H9 (cell line): ENCODE results near the gene ACOT13. TPM values are rescaled to one million over a fixed set of nuclear protein-coding genes. Genes with fewer than 3 reads are reported as not detected.

Source experiments
- DNase-seq: peaks from one replicate; pipeline ENCODE4 v3.0.0-alpha.2; 2017
- H2AFZ ChIP-seq: one replicate; pipeline ENCODE4 v1.6.1; 2013; ENCODE audit warnings: mild to moderate bottlenecking, low read length, control low read depth, moderate library complexity
- H2AK5ac ChIP-seq: 2 replicates; pipeline ENCODE4 v1.6.1; 2013; ENCODE audit warnings: low read length, control low read depth, mixed read lengths; ENCODE audit not compliant: insufficient read length
- H2BK120ac ChIP-seq: one replicate; pipeline ENCODE4 v1.6.1; 2013; ENCODE audit warnings: low read depth, mild to moderate bottlenecking, low read length, control low read depth, inconsistent platforms; ENCODE audit not compliant: poor library complexity, severe bottlenecking
- H2BK12ac ChIP-seq: 2 replicates; pipeline ENCODE4 v1.6.1; 2013; ENCODE audit warnings: low read length, control low read depth, mixed read lengths, low read depth; ENCODE audit not compliant: insufficient read length
- H2BK15ac ChIP-seq: 2 replicates; pipeline ENCODE4 v1.6.1; 2013; ENCODE audit warnings: low read depth, low read length, control low read depth
- H2BK20ac ChIP-seq: one replicate; pipeline ENCODE4 v1.6.1; 2013; ENCODE audit warnings: low read depth, mild to moderate bottlenecking, low read length, control low read depth, inconsistent platforms; ENCODE audit not compliant: poor library complexity, severe bottlenecking
- H2BK5ac ChIP-seq: 2 replicates; pipeline ENCODE4 v1.6.1; 2013; ENCODE audit warnings: low read length, control low read depth, mixed read lengths; ENCODE audit not compliant: insufficient read length
- H3K14ac ChIP-seq: 2 replicates; pipeline ENCODE4 v1.6.1; 2013; ENCODE audit warnings: low read length, control low read depth; ENCODE audit not compliant: insufficient read depth
- H3K18ac ChIP-seq: 2 replicates; pipeline ENCODE4 v1.6.1; 2013; ENCODE audit warnings: low read depth, mild to moderate bottlenecking, mixed read lengths, low read length, control low read depth; ENCODE audit not compliant: insufficient read length
- H3K23ac ChIP-seq: 2 replicates; pipeline ENCODE4 v1.6.1; 2013; ENCODE audit warnings: low read length, control low read depth, mixed read lengths, low read depth; ENCODE audit not compliant: insufficient read length
- H3K23me2 ChIP-seq: 2 replicates; pipeline ENCODE4 v1.6.1; 2013; ENCODE audit warnings: low read depth, mild to moderate bottlenecking, mixed read lengths, low read length, control low read depth; ENCODE audit not compliant: insufficient read length, poor library complexity, severe bottlenecking
- H3K27ac ChIP-seq: 2 replicates; pipeline ENCODE4 v1.5.1; 2013; ENCODE audit warnings: low read length, control low read depth, mixed read lengths, low read depth; ENCODE audit not compliant: insufficient read length
- H3K27me3 ChIP-seq: 2 replicates; pipeline ENCODE4 v1.6.1; 2013; ENCODE audit warnings: low read length, control low read depth, inconsistent platforms; ENCODE audit not compliant: insufficient read depth
- H3K4ac ChIP-seq: 2 replicates; pipeline ENCODE4 v1.6.1; 2013; ENCODE audit warnings: low read depth, mild to moderate bottlenecking, control low read depth, inconsistent platforms, low read length, moderate library complexity
- H3K4me1 ChIP-seq: 2 replicates; pipeline ENCODE4 v1.6.1; 2013; ENCODE audit warnings: low read length, control low read depth, inconsistent platforms; ENCODE audit not compliant: insufficient read depth
- H3K4me2 ChIP-seq: 2 replicates; pipeline ENCODE4 v1.6.1; 2013; ENCODE audit warnings: low read length, control low read depth, mixed read lengths; ENCODE audit not compliant: insufficient read length, insufficient read depth
- H3K56ac ChIP-seq: 2 replicates; pipeline ENCODE4 v1.6.1; 2013; ENCODE audit warnings: low read depth, mild to moderate bottlenecking, mixed read lengths, low read length, control low read depth; ENCODE audit not compliant: insufficient read length
- H3K79me1 ChIP-seq: 2 replicates; pipeline ENCODE4 v1.6.1; 2013; ENCODE audit warnings: low read depth, mild to moderate bottlenecking, moderate library complexity, low read length, control low read depth, inconsistent platforms; ENCODE audit not compliant: insufficient read depth, poor library complexity, severe bottlenecking
- H3K79me2 ChIP-seq: 2 replicates; pipeline ENCODE4 v1.6.1; 2013; ENCODE audit warnings: low read length, control low read depth, inconsistent platforms; ENCODE audit not compliant: insufficient read depth
- H3K9ac ChIP-seq: 2 replicates; pipeline ENCODE4 v1.6.1; 2013; ENCODE audit warnings: low read length, control low read depth, mixed read lengths; ENCODE audit not compliant: insufficient read length; ENCODE audit errors: extremely low read depth
- H3K9me3 ChIP-seq: one replicate; pipeline ENCODE4 v1.6.1; 2013; ENCODE audit warnings: low read depth, low read length, inconsistent platforms; ENCODE audit not compliant: control insufficient read depth
- H3T11ph ChIP-seq: one replicate; pipeline ENCODE4 v1.6.1; 2013; ENCODE audit warnings: mild to moderate bottlenecking, low read length, control low read depth, inconsistent platforms
- H4K20me1 ChIP-seq: one replicate; pipeline ENCODE4 v1.6.1; 2013; ENCODE audit not compliant: control insufficient read depth, insufficient read length, insufficient read depth
- H4K5ac ChIP-seq: 2 replicates; pipeline ENCODE4 v1.6.1; 2013; ENCODE audit warnings: low read depth, mild to moderate bottlenecking, mixed read lengths, low read length, control low read depth; ENCODE audit not compliant: insufficient read length
- H4K8ac ChIP-seq: replicated peaks from 2 replicates; pipeline ENCODE4 v1.6.1; 2013; ENCODE audit warnings: low read length, control low read depth, mixed read lengths, low read depth; ENCODE audit not compliant: insufficient read length
- H4K91ac ChIP-seq: 2 replicates; pipeline ENCODE4 v1.6.1; 2013; ENCODE audit warnings: low read depth, mild to moderate bottlenecking, moderate library complexity, mixed read lengths, low read length, control low read depth; ENCODE audit not compliant: insufficient read length
- H3K27ac Mint-ChIP-seq, 3 experiments: 2 replicates in 2 of 3; 3 replicates in 1 of 3; pipeline ENCODE4 v1.8.0; 2020 to 2021; ENCODE audit warnings: mixed read lengths in 3 of 3, mild to moderate bottlenecking in 1 of 3, moderate library complexity in 1 of 3
- H3K27me3 Mint-ChIP-seq: 2 replicates; pipeline ENCODE4 v1.8.0; 2021; ENCODE audit warnings: low read depth, mild to moderate bottlenecking, moderate library complexity, mixed read lengths
- H3K36me3 Mint-ChIP-seq, 3 experiments: 2 replicates in 2 of 3; 3 replicates in 1 of 3; pipeline ENCODE4 v1.8.0; 2020 to 2021; ENCODE audit warnings: low read depth in 3 of 3, mixed read lengths in 3 of 3; ENCODE audit not compliant: insufficient read depth in 1 of 3
- H3K4me1 Mint-ChIP-seq, 2 experiments: 2 replicates each; pipeline ENCODE4 v1.8.0; 2020; ENCODE audit warnings: mixed read lengths in 2 of 2
- H3K4me3 Mint-ChIP-seq, 2 experiments: 2 replicates in 1 of 2; 3 replicates in 1 of 2; pipeline ENCODE4 v1.8.0; 2020 to 2021; ENCODE audit warnings: mild to moderate bottlenecking in 2 of 2, mixed read lengths in 2 of 2, moderate library complexity in 1 of 2
- H3K9me3 Mint-ChIP-seq, 2 experiments: 2 replicates in 1 of 2; 3 replicates in 1 of 2; pipeline ENCODE4 v1.8.0; 2020; ENCODE audit warnings: mild to moderate bottlenecking in 2 of 2, mixed read lengths in 2 of 2, moderate library complexity in 1 of 2
- WGBS: extraction: QIAGEN DNeasy Blood & Tissue Kit; methylation state at CpG from one replicate; pipeline ENCODE4 v1.1.7; 2013; ENCODE audit warnings: missing lambda C conversion rate, low lambda C conversion rate, mixed read lengths; ENCODE audit not compliant: insufficient read length; ENCODE audit errors: extremely low coverage; 5-methylcytosine and 5-hydroxymethylcytosine counted together
- total RNA-seq: library from RNA; stranded (reverse); gene quantifications from 2 replicates; pipeline ENCODE4 v1.2.1, GENCODE V29; 2021
- TF ChIP-seq, protein P1 (sequence below): fragments of 200-600 bp; sonication (generic); conservative IDR thresholded peaks from 3 replicates; pipeline ENCODE4 v1.8.0; 2021; ENCODE audit warnings: antibody characterized with exemption, mild to moderate bottlenecking

ACOT13 gene
- total RNA-seq, 1 experiment from 2014 or later = 38.0 TPM

DNA sequence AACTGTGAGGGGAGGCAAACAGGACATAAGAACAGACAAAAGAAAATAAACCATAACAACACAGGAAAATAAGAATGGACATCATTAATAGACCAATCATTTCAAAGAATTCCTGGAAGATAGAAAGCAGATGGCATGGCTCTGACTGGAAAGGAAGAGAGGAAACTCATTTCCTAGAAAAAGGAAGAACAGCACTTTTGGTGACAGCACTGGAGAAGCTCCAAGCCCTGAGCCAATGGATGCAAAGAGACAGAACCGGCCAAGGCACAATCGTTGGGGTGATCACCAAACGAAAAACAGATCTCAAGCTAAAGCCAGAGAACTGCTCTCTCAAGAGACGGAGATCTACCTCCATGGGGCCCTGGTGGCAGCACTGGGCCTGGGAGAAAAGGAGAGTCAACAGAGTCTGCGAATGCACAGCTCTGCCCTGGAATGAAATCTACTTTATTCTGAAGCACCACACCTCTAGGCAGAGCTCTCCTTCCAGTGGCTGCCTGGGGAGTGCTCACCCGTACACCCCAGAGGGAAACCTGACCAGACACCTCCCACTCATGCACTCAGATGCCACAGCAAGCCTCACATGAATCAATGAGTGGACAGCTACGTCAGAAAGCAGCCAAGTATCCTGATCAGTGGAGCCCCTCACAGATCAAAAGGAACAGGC lies 45.1 kb upstream of the ACOT13 start:
- H3K27ac Mint-ChIP-seq = peak overlapping the region in 2 of 3 experiments; percentile 11 to 46; a peak in 3 of 7 replicates
- WGBS = no CpG with 5 or more reads among the region's 7 CpGs
- H2BK20ac ChIP-seq = no peak overlapping the region

More for the DNA sequence above, 45.1 kb upstream of the ACOT13 start:
- Histone ChIP-seq H3K4me2 (no peak overlapping the region), H3K23ac (no peak overlapping the region), H2BK120ac (no peak overlapping the region), H3K14ac (no peak overlapping the region), H3K27me3 (no peaks in the 10 kb centered on the region), H3K18ac (no peak overlapping the region), H3K56ac (no peak overlapping the region), H3K9ac (no peak overlapping the region), H2BK12ac (no peak overlapping the region), H3K79me2 (no peaks in the 10 kb centered on the region), H3K79me1 (no peaks in the 10 kb centered on the region), H3K27ac (no peak overlapping the region), H4K8ac (no peak overlapping the region), H2BK15ac (no peak overlapping the region), H2AFZ (no peak overlapping the region), H3K4me1 (no peaks in the 10 kb centered on the region), H2AK5ac (no peak overlapping the region), H2BK5ac (no peak overlapping the region), H3K4ac (no peak overlapping the region), H4K91ac (no peak overlapping the region), H4K20me1 (no peaks in the 10 kb centered on the region), H3K23me2 (no peaks in the 10 kb centered on the region), H3T11ph (no peak overlapping the region), H4K5ac (no peak overlapping the region), H3K9me3 (no peaks in the 10 kb centered on the region)
- Mint-ChIP-seq H3K4me1 (peaks cover 0 to 9% of the 10 kb centered on the region in 2 experiments; a peak in 1 of 4 replicates), H3K9me3 (no peaks in the 10 kb centered on the region), H3K4me3 (no peak overlapping the region), H3K36me3 (no peaks in the 10 kb centered on the region), H3K27me3 (no peaks in the 10 kb centered on the region)
- TF ChIP-seq, protein P1, sequence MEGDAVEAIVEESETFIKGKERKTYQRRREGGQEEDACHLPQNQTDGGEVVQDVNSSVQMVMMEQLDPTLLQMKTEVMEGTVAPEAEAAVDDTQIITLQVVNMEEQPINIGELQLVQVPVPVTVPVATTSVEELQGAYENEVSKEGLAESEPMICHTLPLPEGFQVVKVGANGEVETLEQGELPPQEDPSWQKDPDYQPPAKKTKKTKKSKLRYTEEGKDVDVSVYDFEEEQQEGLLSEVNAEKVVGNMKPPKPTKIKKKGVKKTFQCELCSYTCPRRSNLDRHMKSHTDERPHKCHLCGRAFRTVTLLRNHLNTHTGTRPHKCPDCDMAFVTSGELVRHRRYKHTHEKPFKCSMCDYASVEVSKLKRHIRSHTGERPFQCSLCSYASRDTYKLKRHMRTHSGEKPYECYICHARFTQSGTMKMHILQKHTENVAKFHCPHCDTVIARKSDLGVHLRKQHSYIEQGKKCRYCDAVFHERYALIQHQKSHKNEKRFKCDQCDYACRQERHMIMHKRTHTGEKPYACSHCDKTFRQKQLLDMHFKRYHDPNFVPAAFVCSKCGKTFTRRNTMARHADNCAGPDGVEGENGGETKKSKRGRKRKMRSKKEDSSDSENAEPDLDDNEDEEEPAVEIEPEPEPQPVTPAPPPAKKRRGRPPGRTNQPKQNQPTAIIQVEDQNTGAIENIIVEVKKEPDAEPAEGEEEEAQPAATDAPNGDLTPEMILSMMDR = no peak
- no peak for DNase-seq
